Aorta (tissue), 5 donors: ENCODE measurements around the gene RELT. TPM values are rescaled to one million over a fixed set of nuclear protein-coding genes. Genes with fewer than 3 reads are reported as not detected.

Experiments
- ATAC-seq: fragments of 200-7000 bp; cut with Tn5 transposase; one replicate; pipeline ENCODE4 v1.9.1; 2022; ENCODE audit warnings: moderate library complexity; ENCODE audit not compliant: low FRiP score
- DNase-seq, 2 donors: peaks; one replicate each; pipeline ENCODE4 v3.0.0-alpha.2; 2020
- H3K27ac ChIP-seq, 2 donors: one replicate each; pipeline ENCODE4 v1.5.1; 2013; ENCODE audit warnings: low read length in 2 of 2, mild to moderate bottlenecking in 2 of 2, moderate library complexity in 2 of 2, control low read depth in 1 of 2, inconsistent platforms in 1 of 2, low read depth in 1 of 2
- H3K27me3 ChIP-seq, 2 donors: one replicate each; pipeline ENCODE4 v1.6.1; 2013; ENCODE audit warnings: control low read depth in 1 of 2, low read length in 1 of 2, mild to moderate bottlenecking in 1 of 2, moderate library complexity in 1 of 2; ENCODE audit not compliant: insufficient read depth in 2 of 2, control insufficient read depth in 1 of 2
- H3K36me3 ChIP-seq, 2 donors: one replicate each; pipeline ENCODE4 v1.6.1; 2013; ENCODE audit warnings: control low read depth in 1 of 2, low read length in 1 of 2, mild to moderate bottlenecking in 1 of 2; ENCODE audit not compliant: insufficient read depth in 2 of 2, control insufficient read depth in 1 of 2
- H3K4me1 ChIP-seq, 2 donors: one replicate each; pipeline ENCODE4 v1.6.1; 2013; ENCODE audit warnings: low read length in 2 of 2, control low read depth in 1 of 2, mild to moderate bottlenecking in 1 of 2, moderate library complexity in 1 of 2; ENCODE audit not compliant: insufficient read depth in 2 of 2, control insufficient read depth in 1 of 2
- H3K4me3 ChIP-seq, 2 donors: one replicate each; pipeline ENCODE4 v1.5.1; 2013; ENCODE audit warnings: low read length in 2 of 2, control low read depth in 1 of 2, mild to moderate bottlenecking in 1 of 2
- H3K9me3 ChIP-seq: one replicate; pipeline ENCODE4 v1.6.1; 2013; ENCODE audit warnings: mild to moderate bottlenecking, low read length; ENCODE audit not compliant: control insufficient read depth
- WGBS, 2 donors: extraction: QIAGEN DNeasy Blood & Tissue Kit; methylation state at CpG; one replicate each; pipeline ENCODE4 v1.1.7; 2013; 5-methylcytosine and 5-hydroxymethylcytosine counted together
- intact Hi-C, 2 donors: fragments of 100-400 bp; cut with DNase I; formaldehyde crosslinking; loops; one replicate each; pipeline versions ENCODE4 v1.14.2 to v1.15.0; 2022
- polyA plus RNA-seq, 2 donors: library from polyadenylated mRNA; stranded (reverse); fragments of 200-250 nt; gene quantifications; one replicate each; pipeline ENCODE4 v1.2.3, GENCODE V29; 2013
- total RNA-seq, 2 donors: library from RNA; stranded (reverse); fragmentation: NEBNext Ultra II Directional; extraction: Animal tissue kit (Norgen Biotek cat#: 25700); gene quantifications; one replicate each; pipeline ENCODE4 v1.2.1, GENCODE V29; 2021
- donor health status: healthy with polysubstance abuse.
- donor health status: Bipolar disorder and iron deficiency.
- donor health status: DM: no; HTN: no; CAD: no.
- donor health status: DM: no; HTN: no; CAD: no.
- donor health status: DM: yes; HTN: yes; CAD: no.

The RELT gene
- total and polyA plus RNA-seq, 4 donors: 1.1 to 13.2 (median 6.4) TPM

DNA sequence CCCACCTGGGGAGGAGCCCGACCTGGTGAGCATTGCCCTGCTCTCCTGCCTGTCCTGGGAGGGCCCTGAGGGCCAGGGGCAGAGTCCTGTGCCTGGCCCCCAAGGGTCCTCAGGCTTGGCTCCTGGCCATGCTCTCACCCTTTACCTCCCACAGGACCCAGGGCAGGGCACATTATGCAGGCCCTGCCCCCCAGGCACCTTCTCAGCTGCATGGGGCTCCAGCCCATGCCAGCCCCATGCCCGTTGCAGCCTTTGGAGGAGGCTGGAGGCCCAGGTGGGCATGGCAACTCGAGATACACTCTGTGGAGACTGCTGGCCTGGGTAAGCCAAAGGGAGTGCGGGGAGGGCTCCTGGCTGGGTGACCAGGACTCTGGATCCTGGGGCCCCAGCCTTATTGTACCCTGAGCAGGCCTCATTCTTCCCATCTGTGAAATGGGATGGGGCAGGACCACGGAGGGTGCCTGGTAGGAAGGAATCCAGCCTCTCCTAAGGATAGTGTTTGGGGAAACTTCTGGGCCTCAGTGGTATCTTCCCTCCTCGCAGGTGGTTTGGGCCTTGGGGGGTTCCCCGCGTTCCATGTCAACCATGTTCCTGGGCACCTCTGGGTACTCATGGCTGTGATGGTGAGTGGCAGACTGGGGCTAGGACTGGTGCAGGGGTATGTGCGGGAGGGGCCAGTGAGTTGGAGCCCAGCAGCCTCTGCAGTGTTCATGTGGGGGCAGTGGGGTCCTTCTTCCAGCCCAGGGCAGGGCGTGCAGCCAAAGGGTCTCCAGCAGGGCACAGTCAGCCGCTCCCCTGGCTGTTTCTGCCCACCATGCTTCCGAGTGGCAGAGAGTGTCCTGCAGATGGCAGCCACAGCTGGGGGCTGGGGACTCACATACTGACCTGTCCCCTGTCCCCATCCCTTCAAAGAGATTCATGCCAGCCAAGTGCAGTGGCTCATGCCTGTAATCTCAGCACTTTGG, 14.7 kb downstream of the RELT start:
- no peaks in the 10 kb centered on the region for H3K36me3 ChIP-seq
- H3K27ac ChIP-seq: no peak overlapping the region
- no peaks in the 10 kb centered on the region for H3K9me3 ChIP-seq
- WGBS, 2 donors: 93 to 94% methylated on average over 12 of the region's 12 CpGs
- H3K4me3 ChIP-seq: no peak overlapping the region
- H3K4me1 ChIP-seq: no peaks in the 10 kb centered on the region
- DNase-seq (peak; percentile 38 to 55), ATAC-seq (no peak)
- H3K27me3 ChIP-seq: no peaks in the 10 kb centered on the region
- intact Hi-C loops: loop anchor here (5.0 to 10.0 kb wide), 4 partner anchors 39 to 176 kb away; partner anchors contain the start of genes ARHGEF17 (in 1 of the 2) and P2RY2 (in 1 of the 2)

DNA sequence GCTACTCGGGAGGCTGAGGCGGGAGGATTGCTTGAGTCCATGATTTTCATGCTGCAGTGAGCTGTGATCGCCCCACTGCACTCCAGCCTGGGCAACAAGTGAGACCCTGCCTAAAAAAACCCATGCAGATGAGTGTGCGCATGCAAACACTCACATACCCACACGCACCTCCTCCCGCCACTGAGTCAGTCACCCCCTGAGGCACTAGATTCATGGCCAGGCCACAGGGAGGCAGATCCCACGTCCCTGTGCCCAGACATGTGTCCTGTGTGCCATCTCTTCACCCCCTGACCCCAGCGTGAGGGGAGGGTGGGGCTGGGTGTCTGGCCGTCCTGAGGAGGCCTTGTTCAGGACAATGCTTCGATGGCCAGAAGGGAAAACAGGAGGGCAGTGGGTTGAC, 15.5 kb downstream of the RELT start:
- 92 to 93% methylated on average over 10 of the region's 10 CpGs for WGBS, 2 donors
- peak; percentile 36 to 49 for DNase-seq
- no peak for ATAC-seq
- Histone ChIP-seq H3K4me1 (no peaks in the 10 kb centered on the region), H3K27ac (no peak overlapping the region), H3K36me3 (no peaks in the 10 kb centered on the region), H3K27me3 (no peaks in the 10 kb centered on the region), H3K9me3 (no peaks in the 10 kb centered on the region), H3K4me3 (no peak overlapping the region)
- intact Hi-C loops: loop anchor here (5.0 to 10.0 kb wide), 4 partner anchors 39 to 177 kb away; partner anchors contain the start of genes ARHGEF17 (in 1 of the 2) and P2RY2 (in 1 of the 2)

DNA sequence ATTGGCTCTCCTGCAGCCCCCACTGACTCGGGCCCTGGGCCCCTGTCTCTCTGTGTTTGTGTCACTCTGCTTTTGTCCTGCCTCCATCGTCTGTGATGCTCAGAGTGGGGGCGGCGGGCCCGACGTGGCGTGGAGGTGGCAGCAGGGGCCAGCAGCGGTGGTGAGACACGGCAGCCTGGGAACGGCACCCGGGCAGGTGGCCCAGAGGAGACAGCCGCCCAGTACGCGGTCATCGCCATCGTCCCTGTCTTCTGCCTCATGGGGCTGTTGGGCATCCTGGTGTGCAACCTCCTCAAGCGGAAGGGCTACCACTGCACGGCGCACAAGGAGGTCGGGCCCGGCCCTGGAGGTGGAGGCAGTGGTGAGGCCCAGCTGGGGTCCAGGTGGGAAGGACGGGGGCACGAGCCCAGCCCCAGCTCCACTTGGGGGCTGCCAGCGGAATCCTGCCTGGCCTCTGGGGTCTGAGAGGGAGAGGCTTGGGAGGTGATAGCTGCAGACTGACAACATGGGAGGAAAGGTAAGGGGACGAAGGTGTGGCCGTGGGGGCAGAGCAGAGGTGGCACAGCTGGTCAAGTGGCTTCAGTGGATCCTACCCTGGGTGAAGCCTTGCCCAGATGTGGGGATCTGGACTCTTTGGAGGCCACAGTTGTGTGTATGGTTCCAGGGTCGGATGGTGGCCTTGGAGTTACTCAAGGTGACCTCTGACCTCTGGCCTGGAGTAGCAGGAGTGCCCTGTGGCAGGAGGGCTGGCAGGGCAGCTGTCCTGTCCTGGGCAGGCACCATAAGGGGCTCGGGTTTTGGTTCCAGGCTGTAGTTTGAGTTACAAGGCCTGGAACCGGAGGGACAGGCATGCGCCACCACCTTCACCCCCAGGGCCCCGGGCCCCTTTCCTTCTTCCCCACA, 16.2 kb downstream of the RELT start:
- no peak overlapping the region for H3K4me3 ChIP-seq
- ATAC-seq (no peak), DNase-seq (peak in 1 of 2 donors; percentile 47)
- no peak overlapping the region for H3K27ac ChIP-seq
- H3K27me3 ChIP-seq: no peaks in the 10 kb centered on the region
- no peaks in the 10 kb centered on the region for H3K36me3 ChIP-seq
- no peaks in the 10 kb centered on the region for H3K4me1 ChIP-seq
- intact Hi-C loops: loop anchor here (5.0 to 10.0 kb wide), 4 partner anchors 40 to 178 kb away; partner anchors contain the start of genes ARHGEF17 (in 1 of the 2) and P2RY2 (in 1 of the 2)
- no peaks in the 10 kb centered on the region for H3K9me3 ChIP-seq
- 90 to 93% methylated on average over 31 of the region's 31 CpGs for WGBS, 2 donors

DNA sequence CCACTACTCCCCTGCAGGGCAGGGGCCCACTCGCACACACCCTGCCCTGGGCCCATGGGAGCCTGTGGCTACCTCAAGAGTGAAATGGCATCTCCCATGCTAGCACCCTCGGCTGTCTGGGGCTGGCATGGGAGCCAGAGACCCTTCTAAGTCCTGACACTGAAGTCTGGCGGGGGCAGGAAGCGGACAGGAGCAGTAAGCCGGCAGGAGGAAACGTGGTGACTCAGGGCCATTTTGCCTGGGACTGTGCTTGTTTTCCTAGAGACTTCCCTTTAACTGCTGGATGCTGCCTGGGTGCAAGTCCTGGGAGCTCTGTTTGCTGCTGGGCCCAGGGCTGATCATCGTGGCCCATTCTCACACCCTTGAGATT, 16.8 kb downstream of the RELT start:
- Histone ChIP-seq H3K27me3 (no peaks in the 10 kb centered on the region), H3K9me3 (no peaks in the 10 kb centered on the region), H3K4me1 (no peaks in the 10 kb centered on the region), H3K4me3 (no peak overlapping the region), H3K36me3 (no peaks in the 10 kb centered on the region), H3K27ac (no peak overlapping the region)
- intact Hi-C loops: loop anchor here (5.0 to 10.0 kb wide), 4 partner anchors 41 to 178 kb away; partner anchors contain the start of genes ARHGEF17 (in 1 of the 2) and P2RY2 (in 1 of the 2)
- 90 to 91% methylated on average over 7 of the region's 7 CpGs for WGBS, 2 donors
- no peak for ATAC-seq
- DNase-seq: peak; percentile 41 to 43

DNA sequence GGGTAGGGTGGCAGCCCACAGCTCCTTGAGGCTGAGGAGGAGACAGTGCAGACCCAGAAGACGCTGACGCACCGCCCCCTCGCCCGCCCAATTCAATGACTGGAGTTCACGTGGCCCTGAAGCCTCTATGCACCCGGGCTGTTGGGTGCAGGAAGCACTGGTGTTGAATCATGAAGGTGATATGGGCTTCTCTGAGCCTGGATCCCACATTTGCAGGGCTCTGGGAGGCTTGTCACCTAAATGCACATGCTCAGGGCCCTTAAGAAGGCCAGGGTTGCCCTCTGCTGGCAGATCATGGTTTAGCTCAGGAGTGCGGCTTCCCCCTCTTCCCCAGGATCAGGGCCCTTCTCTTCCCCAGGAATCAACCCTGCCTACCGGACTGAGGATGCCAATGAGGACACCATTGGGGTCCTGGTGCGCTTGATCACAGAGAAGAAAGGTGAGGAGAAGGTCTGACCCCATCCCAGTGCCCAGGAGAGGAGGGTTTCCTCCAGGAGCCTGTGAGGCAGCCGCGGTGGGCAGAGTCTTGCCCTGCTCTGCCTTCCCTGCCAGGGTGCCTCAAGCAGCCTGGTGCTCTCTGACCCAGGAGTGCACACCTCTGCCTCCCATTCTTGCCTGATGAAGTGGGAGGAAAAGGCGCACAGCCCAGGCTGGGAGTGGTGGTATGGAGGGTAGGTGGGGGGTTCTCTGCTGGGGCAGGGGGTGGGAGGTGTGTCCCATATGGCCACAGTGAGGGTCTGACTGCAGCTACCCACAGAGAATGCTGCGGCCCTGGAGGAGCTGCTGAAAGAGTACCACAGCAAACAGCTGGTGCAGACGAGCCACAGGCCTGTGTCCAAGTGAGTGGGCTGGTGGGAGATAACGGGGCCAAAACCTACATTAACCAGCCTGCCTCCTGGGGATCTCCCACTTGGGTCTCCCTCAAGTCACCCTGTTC, 17.5 kb downstream of the RELT start:
- no peak overlapping the region for H3K27ac ChIP-seq
- no peaks in the 10 kb centered on the region for H3K27me3 ChIP-seq
- WGBS, 2 donors: 57 to 59% methylated on average over 16 of the region's 16 CpGs
- ATAC-seq (peak; percentile 68), DNase-seq (peak; percentile 80 to 89)
- no peaks in the 10 kb centered on the region for H3K36me3 ChIP-seq
- no peaks in the 10 kb centered on the region for H3K4me1 ChIP-seq
- intact Hi-C loops: loop anchor here (5.0 to 10.0 kb wide), 4 partner anchors 41 to 179 kb away; partner anchors contain the start of genes ARHGEF17 (in 1 of the 2) and P2RY2 (in 1 of the 2)
- H3K9me3 ChIP-seq: no peaks in the 10 kb centered on the region
- no peak overlapping the region for H3K4me3 ChIP-seq

DNA sequence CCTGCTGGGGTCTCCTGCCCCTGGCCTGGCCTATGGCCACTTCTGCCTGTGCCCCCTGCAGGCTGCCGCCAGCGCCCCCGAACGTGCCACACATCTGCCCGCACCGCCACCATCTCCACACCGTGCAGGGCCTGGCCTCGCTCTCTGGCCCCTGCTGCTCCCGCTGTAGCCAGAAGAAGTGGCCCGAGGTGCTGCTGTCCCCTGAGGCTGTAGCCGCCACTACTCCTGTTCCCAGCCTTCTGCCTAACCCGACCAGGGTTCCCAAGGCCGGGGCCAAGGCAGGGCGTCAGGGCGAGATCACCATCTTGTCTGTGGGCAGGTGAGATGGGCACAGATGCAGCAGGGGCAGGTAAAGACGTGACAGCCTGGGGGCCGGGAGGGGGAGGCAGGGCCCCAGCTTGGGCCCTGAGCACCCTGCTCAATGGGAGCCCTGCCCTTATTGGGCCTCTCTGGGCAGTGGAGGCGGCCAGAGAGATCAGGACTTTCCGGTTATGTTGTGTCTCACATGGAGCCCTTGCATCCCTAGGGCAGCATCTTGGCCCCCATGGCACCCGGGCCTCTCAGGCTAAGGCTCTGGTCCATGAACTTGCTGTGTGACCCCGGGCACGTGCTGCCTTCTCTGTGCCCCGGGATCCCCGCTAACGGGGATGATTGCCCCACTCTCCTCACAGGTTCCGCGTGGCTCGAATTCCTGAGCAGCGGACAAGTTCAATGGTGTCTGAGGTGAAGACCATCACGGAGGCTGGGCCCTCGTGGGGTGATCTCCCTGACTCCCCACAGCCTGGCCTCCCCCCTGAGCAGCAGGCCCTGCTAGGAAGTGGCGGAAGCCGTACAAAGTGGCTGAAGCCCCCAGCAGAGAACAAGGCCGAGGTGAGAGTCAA, 18.5 kb downstream of the RELT start:
- H3K36me3 ChIP-seq: no peaks in the 10 kb centered on the region
- H3K4me1 ChIP-seq: no peaks in the 10 kb centered on the region
- no peak overlapping the region for H3K4me3 ChIP-seq
- DNase-seq (peak; percentile 42 to 72), ATAC-seq (no peak)
- intact Hi-C loops: loop anchor here (5.0 to 10.0 kb wide), 4 partner anchors 42 to 180 kb away; partner anchors contain the start of genes ARHGEF17 (in 1 of the 2) and P2RY2 (in 1 of the 2)
- H3K9me3 ChIP-seq: no peaks in the 10 kb centered on the region
- 81 to 84% methylated on average over 34 of the region's 34 CpGs for WGBS, 2 donors
- H3K27me3 ChIP-seq: no peaks in the 10 kb centered on the region
- no peak overlapping the region for H3K27ac ChIP-seq
